ENCODE measurements around the gene GPATCH2L. TPM values are rescaled to one million over a fixed set of nuclear protein-coding genes. Genes with fewer than 3 reads are reported as not detected.

GPATCH2L gene
- polyA plus RNA-seq, 2 of the 4 experiments (the other 2 are of a cell fraction) = 19.6 to 30.9 TPM

DNA sequence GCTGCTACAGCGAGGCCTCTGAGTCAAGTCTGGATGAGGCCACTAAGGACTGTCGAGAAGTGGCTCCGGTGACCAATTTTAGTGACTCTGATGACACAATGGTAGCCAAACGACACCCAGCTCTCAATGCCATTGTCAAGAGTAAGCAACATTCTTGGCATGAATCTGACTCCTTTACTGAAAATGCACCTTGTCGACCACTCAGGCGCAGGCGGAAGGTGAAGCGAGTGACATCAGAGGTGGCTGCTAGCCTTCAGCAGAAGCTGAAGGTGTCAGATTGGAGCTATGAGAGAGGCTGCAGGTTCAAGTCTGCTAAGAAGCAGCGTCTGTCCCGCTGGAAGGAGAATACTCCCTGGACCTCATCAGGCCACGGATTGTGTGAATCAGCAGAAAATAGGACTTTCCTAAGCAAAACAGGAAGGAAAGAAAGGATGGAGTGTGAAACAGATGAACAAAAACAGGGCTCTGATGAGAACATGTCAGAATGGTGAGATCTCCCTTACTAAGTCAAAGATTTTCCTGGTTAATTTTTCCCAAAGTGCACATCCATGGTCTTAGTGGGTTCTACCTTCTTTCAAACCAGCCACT lies 2.9 kb downstream of the GPATCH2L start:
- H3K4me3 ChIP-seq = no peak overlapping the region
- WGBS (ENCODE audit: missing lambda C conversion rate) = 90% methylated on average over 11 of the region's 11 CpGs
- H3K4me2 ChIP-seq = no peak overlapping the region
- POLR2A ChIA-PET = no interaction called here
- TF ChIP-seq RNF2 (IDR thresholded peaks at IDR 0.05; ENCODE audit: borderline replicate concordance, low read depth) = no peak
- no peak for TF ChIP-seq CHD4 (IDR thresholded peaks at IDR 0.05; ENCODE audit: borderline replicate concordance)
- TF ChIP-seq, protein P1, sequence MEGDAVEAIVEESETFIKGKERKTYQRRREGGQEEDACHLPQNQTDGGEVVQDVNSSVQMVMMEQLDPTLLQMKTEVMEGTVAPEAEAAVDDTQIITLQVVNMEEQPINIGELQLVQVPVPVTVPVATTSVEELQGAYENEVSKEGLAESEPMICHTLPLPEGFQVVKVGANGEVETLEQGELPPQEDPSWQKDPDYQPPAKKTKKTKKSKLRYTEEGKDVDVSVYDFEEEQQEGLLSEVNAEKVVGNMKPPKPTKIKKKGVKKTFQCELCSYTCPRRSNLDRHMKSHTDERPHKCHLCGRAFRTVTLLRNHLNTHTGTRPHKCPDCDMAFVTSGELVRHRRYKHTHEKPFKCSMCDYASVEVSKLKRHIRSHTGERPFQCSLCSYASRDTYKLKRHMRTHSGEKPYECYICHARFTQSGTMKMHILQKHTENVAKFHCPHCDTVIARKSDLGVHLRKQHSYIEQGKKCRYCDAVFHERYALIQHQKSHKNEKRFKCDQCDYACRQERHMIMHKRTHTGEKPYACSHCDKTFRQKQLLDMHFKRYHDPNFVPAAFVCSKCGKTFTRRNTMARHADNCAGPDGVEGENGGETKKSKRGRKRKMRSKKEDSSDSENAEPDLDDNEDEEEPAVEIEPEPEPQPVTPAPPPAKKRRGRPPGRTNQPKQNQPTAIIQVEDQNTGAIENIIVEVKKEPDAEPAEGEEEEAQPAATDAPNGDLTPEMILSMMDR (IDR thresholded peaks at IDR 0.05) = no peak
- TF ChIP-seq MAFK (IDR thresholded peaks at IDR 0.05; ENCODE audit: partially characterized antibody) = peak; percentile 47
- TF ChIP-seq CEBPB (IDR thresholded peaks at IDR 0.05) = no peak
- TF ChIP-seq CBX2 (IDR thresholded peaks at IDR 0.05; ENCODE audit: borderline replicate concordance, low read depth) = no peak
- TF ChIP-seq, protein P2, sequence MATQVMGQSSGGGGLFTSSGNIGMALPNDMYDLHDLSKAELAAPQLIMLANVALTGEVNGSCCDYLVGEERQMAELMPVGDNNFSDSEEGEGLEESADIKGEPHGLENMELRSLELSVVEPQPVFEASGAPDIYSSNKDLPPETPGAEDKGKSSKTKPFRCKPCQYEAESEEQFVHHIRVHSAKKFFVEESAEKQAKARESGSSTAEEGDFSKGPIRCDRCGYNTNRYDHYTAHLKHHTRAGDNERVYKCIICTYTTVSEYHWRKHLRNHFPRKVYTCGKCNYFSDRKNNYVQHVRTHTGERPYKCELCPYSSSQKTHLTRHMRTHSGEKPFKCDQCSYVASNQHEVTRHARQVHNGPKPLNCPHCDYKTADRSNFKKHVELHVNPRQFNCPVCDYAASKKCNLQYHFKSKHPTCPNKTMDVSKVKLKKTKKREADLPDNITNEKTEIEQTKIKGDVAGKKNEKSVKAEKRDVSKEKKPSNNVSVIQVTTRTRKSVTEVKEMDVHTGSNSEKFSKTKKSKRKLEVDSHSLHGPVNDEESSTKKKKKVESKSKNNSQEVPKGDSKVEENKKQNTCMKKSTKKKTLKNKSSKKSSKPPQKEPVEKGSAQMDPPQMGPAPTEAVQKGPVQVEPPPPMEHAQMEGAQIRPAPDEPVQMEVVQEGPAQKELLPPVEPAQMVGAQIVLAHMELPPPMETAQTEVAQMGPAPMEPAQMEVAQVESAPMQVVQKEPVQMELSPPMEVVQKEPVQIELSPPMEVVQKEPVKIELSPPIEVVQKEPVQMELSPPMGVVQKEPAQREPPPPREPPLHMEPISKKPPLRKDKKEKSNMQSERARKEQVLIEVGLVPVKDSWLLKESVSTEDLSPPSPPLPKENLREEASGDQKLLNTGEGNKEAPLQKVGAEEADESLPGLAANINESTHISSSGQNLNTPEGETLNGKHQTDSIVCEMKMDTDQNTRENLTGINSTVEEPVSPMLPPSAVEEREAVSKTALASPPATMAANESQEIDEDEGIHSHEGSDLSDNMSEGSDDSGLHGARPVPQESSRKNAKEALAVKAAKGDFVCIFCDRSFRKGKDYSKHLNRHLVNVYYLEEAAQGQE (IDR thresholded peaks at IDR 0.05) = no peak
- TF ChIP-seq EHF (CRISPR knock-in tag; IDR thresholded peaks at IDR 0.05) = no peak
- CTCF ChIA-PET = interaction anchor here (1.4 kb wide), 1 partner anchor 198 kb away, joined by 3 read pairs; no protein-coding TSS in a partner anchor
- FAIRE-seq (no peak), DNase-seq (ENCODE audit: low read depth in 1 of 2, low spot score in 1 of 2) (no peak), ATAC-seq (no peak)
- H3K4me1 ChIP-seq = peaks cover 33% of the 10 kb centered on the region
- H3K27ac ChIP-seq = no peak overlapping the region
- H3K9me3 ChIP-seq = no peaks in the 10 kb centered on the region

DNA sequence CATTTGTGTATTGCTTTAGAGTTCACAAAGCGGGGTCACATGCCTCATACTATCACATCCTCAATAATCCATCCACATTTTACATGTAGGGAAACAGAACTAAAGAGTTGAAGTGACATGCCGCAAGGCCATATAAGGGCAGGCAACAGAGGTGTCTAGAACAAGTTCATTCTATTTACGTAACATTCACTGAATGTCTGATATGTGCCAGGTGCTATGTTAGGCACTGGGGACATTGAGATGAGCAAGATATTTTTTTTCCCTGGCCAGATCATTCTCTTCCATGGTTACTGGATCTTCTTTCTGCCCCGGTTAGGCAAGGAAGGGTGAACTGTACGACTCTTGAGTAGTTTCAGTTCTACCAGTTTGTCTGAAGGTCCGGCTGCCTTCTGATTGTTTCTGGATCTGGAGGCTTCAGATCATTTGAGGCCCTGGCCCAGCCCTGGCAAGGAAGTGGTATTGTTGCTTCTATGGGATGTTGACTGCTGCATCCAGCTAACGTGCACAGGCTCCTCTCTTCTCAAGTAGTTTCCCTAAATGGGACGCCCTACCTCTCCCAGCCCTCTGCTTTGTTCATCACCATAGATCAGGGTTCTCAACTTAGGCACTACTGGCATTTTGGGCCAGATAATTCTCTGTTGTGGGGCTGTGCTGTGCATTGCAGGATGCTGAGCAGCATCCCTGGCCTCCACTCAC lies 12.1 kb downstream of the GPATCH2L start:
- Histone ChIP-seq H3K9me3 (no peaks in the 10 kb centered on the region), H3K4me1 (0 out of 3 replicates have a peak, but pooled peaks cover 7% of the 10 kb centered on the region), H3K4me3 (no peak overlapping the region), H3K4me2 (no peak overlapping the region), H3K27ac (no peak overlapping the region)
- CTCF ChIA-PET = no interaction called here
- DNase-seq (ENCODE audit: low read depth in 1 of 2, low spot score in 1 of 2) = no peak
- POLR2A ChIA-PET = no interaction called here
- FAIRE-seq = no peak
- ATAC-seq = no peak
- WGBS (ENCODE audit: missing lambda C conversion rate) = 81% methylated on average over 8 of the region's 8 CpGs
- TF ChIP-seq NPAS2 (CRISPR knock-in tag; IDR thresholded peaks at IDR 0.05; ENCODE audit: borderline replicate concordance) = no peak
- TF ChIP-seq SREBF2 (IDR thresholded peaks at IDR 0.05) = no peak
- no peak for TF ChIP-seq RAD21 (conservative IDR thresholded peaks at IDR 0.05 in 1 of 2, IDR thresholded peaks at IDR 0.05 in 1 of 2)
- no peak for TF ChIP-seq EP300 (IDR thresholded peaks at IDR 0.05)

DNA sequence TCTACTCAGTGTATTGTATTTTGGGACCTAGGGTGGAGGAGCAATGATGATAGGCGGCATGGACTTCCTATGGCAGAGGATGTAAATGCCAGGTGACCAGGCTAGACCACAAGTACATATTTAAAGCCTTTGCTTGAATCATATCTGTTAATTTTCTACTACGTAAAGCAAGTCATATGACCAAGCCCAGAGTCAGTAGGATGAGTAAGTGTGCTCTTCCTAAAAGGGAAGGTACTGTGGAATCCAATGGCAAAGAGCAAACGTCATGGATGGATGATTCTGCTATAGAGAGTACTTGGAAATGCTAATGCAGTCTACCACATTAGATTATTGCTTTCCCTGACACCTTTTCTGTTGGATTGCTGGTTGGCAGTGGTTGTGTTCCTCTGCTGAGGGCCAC lies 16.8 kb downstream of the GPATCH2L start:
- Histone ChIP-seq H3K4me1 (0 out of 3 replicates have a peak, but pooled peaks cover 7% of the 10 kb centered on the region), H3K9me3 (no peaks in the 10 kb centered on the region), H3K27ac (no peak overlapping the region), H3K4me3 (no peak overlapping the region), H3K4me2 (no peak overlapping the region)
- 72% methylated on average over 3 of the region's 3 CpGs for WGBS (ENCODE audit: missing lambda C conversion rate)
- ATAC-seq = peak in 1 of 2 experiments; percentile 19; a peak in 1 of 6 replicates
- FAIRE-seq = no peak
- TF ChIP-seq CHD4 (IDR thresholded peaks at IDR 0.05; ENCODE audit: borderline replicate concordance) (no peak), ZNF302 (CRISPR knock-in tag; IDR thresholded peaks at IDR 0.05) (no peak), MAFK (IDR thresholded peaks at IDR 0.05; ENCODE audit: partially characterized antibody) (no peak), HOXA7 (CRISPR knock-in tag; IDR thresholded peaks at IDR 0.05) (no peak), HEYL (CRISPR knock-in tag; IDR thresholded peaks at IDR 0.05) (no peak)
- ChIA-PET CTCF (no interaction called here), POLR2A (no interaction called here)
- DNase-seq (ENCODE audit: low read depth in 1 of 2, low spot score in 1 of 2) = peak in 1 of 2 experiments; percentile 7

All from A549 (cell line).